ENCODE results near the gene SETD1B. TPM values are rescaled to one million over a fixed set of nuclear protein-coding genes. Genes with fewer than 3 reads are reported as not detected.
A peak's percentile ranks its signal among the peaks of the same experiment; 100 is the strongest.

SETD1B gene
- total RNA-seq, 1 donor from 2014 or later, result 28.4 TPM

DNA sequence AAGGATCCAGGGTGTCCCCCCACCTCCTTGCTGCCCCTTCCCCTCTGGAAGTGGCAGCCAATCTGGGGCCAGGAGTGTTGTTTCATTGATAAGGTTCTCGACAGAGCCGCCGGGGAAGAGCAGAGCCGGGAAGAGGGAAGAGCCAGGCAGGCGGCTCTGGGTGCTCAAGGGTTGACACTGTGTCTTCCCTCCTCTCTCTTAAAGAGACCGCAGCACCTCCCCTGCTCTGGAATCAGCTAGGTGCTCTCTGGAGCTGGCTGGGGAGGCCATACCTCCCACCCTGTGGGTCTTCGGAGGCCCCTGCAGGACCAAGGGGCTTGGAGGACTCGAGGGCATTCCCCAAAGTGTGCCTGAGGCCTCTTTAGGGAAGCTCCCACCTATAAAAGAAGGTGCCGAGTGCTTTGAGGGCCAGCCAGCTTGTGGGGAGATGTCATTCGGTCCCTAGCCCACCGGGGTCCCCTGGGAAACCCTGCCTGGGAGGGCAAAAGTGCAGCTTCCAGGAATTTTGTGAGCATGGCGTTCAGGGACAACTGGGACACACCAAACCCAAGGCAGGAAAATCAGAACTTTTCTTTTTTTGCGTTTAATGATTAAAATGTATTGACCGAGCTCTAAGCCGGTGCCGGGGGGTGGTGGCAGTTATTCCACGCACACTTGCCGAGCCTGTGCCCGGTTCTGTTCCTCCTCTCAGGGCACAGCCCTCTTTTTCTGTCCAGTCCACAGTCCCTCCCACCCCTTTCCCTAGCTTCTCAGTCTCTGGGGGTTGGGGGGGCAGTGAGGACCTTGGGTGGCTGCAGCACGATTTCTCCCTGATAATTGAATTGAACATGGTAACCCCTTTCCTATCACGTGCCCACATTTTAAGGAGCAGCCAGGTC, 3.0 kb downstream of the SETD1B start:
- Mint-ChIP-seq H3K27ac (peak overlapping the region; percentile 67), H3K4me3 (peak overlapping the region; percentile 90), H3K36me3 (peaks cover 8% of the 10 kb centered on the region), H3K27me3 (peaks cover 5% of the 10 kb centered on the region), H3K9me3 (no peaks in the 10 kb centered on the region), H3K4me1 (ENCODE audit: unreplicated experiment) (peaks cover 11% of the 10 kb centered on the region)
- DNase-seq (ENCODE audit: extremely low spot score, unreplicated experiment), result no peak
- TF ChIP-seq, protein P1, sequence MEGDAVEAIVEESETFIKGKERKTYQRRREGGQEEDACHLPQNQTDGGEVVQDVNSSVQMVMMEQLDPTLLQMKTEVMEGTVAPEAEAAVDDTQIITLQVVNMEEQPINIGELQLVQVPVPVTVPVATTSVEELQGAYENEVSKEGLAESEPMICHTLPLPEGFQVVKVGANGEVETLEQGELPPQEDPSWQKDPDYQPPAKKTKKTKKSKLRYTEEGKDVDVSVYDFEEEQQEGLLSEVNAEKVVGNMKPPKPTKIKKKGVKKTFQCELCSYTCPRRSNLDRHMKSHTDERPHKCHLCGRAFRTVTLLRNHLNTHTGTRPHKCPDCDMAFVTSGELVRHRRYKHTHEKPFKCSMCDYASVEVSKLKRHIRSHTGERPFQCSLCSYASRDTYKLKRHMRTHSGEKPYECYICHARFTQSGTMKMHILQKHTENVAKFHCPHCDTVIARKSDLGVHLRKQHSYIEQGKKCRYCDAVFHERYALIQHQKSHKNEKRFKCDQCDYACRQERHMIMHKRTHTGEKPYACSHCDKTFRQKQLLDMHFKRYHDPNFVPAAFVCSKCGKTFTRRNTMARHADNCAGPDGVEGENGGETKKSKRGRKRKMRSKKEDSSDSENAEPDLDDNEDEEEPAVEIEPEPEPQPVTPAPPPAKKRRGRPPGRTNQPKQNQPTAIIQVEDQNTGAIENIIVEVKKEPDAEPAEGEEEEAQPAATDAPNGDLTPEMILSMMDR (conservative IDR thresholded peaks at IDR 0.05), result no peak

DNA sequence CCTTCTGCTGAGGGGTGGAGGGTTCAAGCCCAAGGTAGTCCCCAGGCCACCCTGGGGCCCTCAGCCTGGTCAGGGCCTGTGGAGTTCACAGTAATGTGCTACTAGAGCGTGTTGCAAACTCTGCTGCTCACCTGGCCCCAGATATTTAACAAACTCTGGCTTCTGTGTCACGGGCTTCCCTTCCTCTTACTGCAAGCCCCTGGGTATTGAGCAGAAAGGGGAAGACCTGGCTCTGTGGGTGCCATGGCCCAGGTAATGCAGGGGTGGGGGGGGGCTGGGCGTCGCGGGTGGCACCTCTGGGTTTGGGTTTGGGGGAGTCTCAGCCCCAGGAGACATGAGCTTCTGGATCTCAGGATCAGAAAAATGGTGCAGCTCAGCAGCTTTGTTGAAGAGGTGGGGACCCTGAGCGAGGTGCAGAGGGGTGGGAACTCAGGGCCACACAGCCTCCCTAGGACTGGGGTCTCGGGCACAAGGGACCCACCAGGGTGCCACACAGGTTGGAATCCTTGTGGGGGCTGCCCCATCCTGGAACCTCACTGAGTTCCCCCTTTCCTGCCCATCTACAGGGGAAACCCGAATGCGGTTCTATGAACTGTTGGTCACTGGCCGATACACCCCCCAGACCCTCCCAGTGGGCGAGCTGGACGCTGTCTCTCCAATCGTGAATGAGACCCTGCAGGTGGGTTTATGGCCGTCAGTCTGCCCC, 4.0 kb downstream of the SETD1B start:
- Mint-ChIP-seq H3K27me3 (peaks cover 3% of the 10 kb centered on the region), H3K9me3 (no peaks in the 10 kb centered on the region), H3K4me1 (ENCODE audit: unreplicated experiment) (peaks cover 16% of the 10 kb centered on the region), H3K4me3 (peak overlapping the region; percentile 90), H3K27ac (no peak overlapping the region), H3K36me3 (peaks cover 5% of the 10 kb centered on the region)
- no peak for DNase-seq (ENCODE audit: extremely low spot score, unreplicated experiment)
- TF ChIP-seq, protein P1 (conservative IDR thresholded peaks at IDR 0.05), result no peak

DNA sequence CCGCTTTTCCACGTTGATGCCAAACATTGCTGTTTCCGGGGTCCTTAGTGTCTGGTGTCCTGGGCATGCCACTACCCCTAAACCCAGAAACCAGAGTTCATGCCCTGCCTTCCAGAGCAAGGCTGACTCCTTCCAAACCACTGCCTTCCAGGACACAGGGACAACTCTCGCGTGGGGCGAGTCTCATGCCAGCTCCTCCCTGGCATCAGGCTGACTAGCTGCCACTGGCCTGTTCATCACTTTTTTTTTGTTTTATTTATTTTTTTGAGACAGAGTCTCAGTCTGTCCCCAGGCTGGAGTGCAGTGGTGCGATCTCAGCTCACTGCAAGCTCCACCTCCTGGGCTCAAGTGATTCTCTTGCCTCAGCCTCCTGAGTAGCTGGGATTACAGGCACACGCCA, 4.8 kb downstream of the SETD1B start:
- DNase-seq (ENCODE audit: extremely low spot score, unreplicated experiment), result no peak
- H3K36me3 Mint-ChIP-seq, result peaks cover 5% of the 10 kb centered on the region
- H3K27ac Mint-ChIP-seq, result no peak overlapping the region

DNA sequence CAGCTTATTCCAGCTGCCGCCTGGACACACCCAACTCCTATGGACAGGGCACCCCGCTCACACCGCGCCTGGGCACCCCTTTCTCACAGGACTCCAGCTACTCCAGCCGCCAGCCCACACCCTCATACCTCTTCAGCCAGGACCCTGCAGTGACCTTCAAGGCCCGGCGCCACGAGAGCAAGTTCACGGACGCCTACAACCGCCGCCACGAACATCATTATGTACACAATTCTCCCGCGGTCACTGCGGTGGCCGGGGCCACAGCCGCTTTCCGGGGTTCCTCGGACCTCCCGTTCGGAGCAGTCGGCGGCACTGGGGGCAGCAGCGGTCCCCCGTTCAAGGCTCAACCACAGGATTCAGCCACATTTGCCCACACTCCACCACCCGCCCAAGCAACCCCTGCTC, 5.9 kb downstream of the SETD1B start:
- Mint-ChIP-seq H3K9me3 (no peaks in the 10 kb centered on the region), H3K4me3 (no peak overlapping the region), H3K36me3 (peaks cover 5% of the 10 kb centered on the region), H3K27ac (peak overlapping the region; percentile 16), H3K27me3 (no peaks in the 10 kb centered on the region), H3K4me1 (ENCODE audit: unreplicated experiment) (peaks cover 24% of the 10 kb centered on the region)
- TF ChIP-seq, protein P1 (conservative IDR thresholded peaks at IDR 0.05), result no peak
- DNase-seq (ENCODE audit: extremely low spot score, unreplicated experiment), result no peak

More for the DNA sequence above, 4.8 kb downstream of the SETD1B start:
- H3K4me3 Mint-ChIP-seq, result no peak overlapping the region
- TF ChIP-seq, protein P1 (conservative IDR thresholded peaks at IDR 0.05), result no peak
- H3K27me3 Mint-ChIP-seq, result no peaks in the 10 kb centered on the region
- H3K4me1 Mint-ChIP-seq (ENCODE audit: unreplicated experiment), result peaks cover 22% of the 10 kb centered on the region
- no peaks in the 10 kb centered on the region for H3K9me3 Mint-ChIP-seq

DNA sequence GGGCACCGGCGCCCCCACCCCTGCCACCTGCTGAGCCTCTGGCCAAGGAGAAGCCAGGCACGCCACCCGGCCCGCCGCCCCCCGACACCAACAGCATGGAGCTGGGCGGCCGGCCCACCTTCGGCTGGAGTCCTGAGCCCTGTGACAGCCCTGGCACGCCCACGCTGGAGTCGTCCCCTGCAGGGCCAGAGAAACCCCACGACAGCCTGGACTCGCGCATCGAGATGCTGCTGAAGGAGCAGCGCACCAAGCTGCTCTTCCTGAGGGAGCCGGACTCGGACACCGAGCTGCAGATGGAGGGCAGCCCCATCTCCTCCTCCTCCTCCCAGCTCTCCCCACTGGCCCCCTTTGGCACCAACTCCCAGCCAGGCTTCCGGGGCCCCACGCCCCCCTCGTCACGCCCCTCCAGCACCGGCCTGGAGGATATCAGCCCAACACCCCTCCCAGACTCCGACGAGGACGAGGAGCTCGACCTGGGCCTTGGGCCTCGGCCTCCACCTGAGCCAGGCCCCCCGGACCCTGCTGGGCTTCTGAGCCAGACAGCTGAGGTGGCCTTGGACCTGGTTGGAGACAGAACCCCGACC, 6.5 kb downstream of the SETD1B start:
- Mint-ChIP-seq H3K36me3 (peaks cover 5% of the 10 kb centered on the region), H3K27ac (no peak overlapping the region), H3K4me1 (ENCODE audit: unreplicated experiment) (peaks cover 24% of the 10 kb centered on the region), H3K27me3 (no peaks in the 10 kb centered on the region), H3K4me3 (no peak overlapping the region), H3K9me3 (no peaks in the 10 kb centered on the region)
- TF ChIP-seq, protein P1 (conservative IDR thresholded peaks at IDR 0.05), result no peak
- no peak for DNase-seq (ENCODE audit: extremely low spot score, unreplicated experiment)

Data from type B pancreatic cell (in vitro differentiated cells).